IPS-20b (cell line): ENCODE data around the gene TRAK1.

ENCODE experiments used
- H3K27ac ChIP-seq: one replicate; pipeline ENCODE4 v1.5.1; 2013; ENCODE audit warnings: low read length
- H3K27me3 ChIP-seq: 2 replicates; pipeline ENCODE4 v1.6.1; 2013; ENCODE audit warnings: mild to moderate bottlenecking, low read length, inconsistent platforms; ENCODE audit not compliant: insufficient read depth
- H3K36me3 ChIP-seq: 2 replicates; pipeline ENCODE4 v1.6.1; 2013; ENCODE audit warnings: low read depth, mild to moderate bottlenecking, inconsistent platforms, low read length, moderate library complexity; ENCODE audit not compliant: insufficient read depth
- H3K4me1 ChIP-seq: 2 replicates; pipeline ENCODE4 v1.6.1; 2013; ENCODE audit warnings: mild to moderate bottlenecking, control low read depth, inconsistent platforms, low read length, moderate library complexity; ENCODE audit not compliant: insufficient read depth
- H3K4me3 ChIP-seq: 2 replicates; pipeline ENCODE4 v1.5.1; 2013; ENCODE audit warnings: mild to moderate bottlenecking, low read length, inconsistent platforms
- H3K9ac ChIP-seq: 2 replicates; pipeline ENCODE4 v1.6.1; 2013; ENCODE audit warnings: low read depth, mild to moderate bottlenecking, inconsistent platforms, low read length, moderate library complexity
- H3K9me3 ChIP-seq: 2 replicates; pipeline ENCODE4 v1.6.1; 2013; ENCODE audit warnings: mild to moderate bottlenecking, low read depth, low read length, inconsistent platforms; ENCODE audit not compliant: insufficient read depth

The TRAK1 gene

DNA sequence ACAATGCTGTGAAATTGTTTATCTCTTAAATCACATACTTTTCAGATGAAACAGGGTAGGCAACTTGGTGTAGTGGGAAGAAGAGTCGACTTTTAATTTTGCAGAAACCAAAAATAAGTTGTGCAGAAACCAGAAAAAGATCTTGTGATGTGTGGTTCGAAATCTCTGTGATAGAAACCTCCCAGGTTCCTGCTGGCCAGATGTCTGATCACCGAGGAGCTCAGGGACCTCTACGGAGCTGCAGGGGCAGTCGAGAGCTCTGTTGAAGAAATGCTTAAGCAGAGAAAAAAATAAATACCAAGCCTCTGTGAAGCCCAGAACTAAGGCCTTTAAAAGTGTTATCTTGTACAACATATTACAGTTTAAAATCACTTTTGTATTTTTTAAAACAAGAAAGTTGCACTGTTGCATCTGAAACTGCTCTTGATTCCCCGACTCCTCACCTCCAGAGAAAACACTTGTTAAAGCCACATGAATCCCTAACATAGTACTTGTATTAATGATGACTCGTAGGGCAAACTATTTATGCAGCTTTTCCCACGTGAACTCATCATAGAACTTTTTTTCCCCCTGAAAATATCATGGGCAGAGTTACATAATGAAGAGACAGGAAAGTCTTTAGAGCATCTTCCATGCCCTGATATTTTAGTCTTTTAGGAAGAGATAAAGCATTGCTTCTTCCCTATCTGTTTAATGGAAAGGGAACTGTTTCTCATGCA is 123.6 kb downstream of the TRAK1 start:
- Histone ChIP-seq H3K27ac (no peak overlapping the region), H3K9ac (no peak overlapping the region), H3K4me3 (no peak overlapping the region), H3K9me3 (no peaks in the 10 kb centered on the region), H3K27me3 (no peaks in the 10 kb centered on the region), H3K36me3 (peaks cover 39% of the 10 kb centered on the region), H3K4me1 (peaks cover 10% of the 10 kb centered on the region; the same call in 1 of the 2 replicates)

DNA sequence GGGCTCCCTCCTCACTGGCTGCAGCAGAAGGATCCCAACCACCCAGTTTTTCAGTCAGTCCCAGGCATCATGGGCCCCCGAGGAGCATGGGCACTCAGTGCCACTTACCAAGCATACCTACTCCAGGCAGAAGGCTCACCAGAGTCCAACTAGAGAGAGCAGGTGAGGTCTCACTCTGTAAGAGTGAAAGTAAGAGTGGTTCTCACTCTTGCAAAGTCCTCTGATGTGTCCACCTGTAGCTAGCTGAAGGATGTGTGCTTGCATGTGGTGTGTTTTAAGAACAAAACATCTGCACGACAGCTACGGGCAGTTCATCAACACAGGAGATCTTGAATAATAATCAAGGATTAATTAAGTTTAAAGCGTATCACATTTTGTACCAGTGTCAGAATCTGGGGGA is 125.1 kb downstream of the TRAK1 start:
- Histone ChIP-seq H3K27me3 (no peaks in the 10 kb centered on the region), H3K4me3 (no peak overlapping the region), H3K36me3 (peaks cover 29% of the 10 kb centered on the region), H3K9ac (no peak overlapping the region), H3K27ac (no peak overlapping the region), H3K4me1 (peaks cover 10% of the 10 kb centered on the region; the same call in 1 of the 2 replicates), H3K9me3 (no peaks in the 10 kb centered on the region)

DNA sequence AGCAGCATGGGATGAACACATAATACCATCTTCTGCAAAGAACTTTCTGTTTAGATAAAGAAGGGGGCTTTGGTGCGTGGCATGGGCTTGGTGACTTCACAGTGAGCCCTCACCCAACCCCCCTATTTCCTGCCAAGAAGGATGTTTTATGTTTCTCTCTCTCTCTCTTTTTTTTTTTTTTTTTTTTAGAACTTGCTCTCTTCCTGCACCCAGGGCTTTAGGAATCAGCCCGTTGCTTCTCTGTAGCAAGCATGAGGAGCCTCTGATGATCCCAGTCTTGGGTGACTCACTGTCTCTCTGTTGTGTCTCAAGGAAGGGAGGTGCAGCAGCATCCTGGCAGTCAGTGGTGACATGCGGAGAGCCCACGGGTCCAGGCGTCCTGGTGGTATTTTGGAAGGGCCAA is 125.8 kb downstream of the TRAK1 start:
- no peaks in the 10 kb centered on the region for H3K9me3 ChIP-seq
- H3K27ac ChIP-seq: no peak overlapping the region
- no peak overlapping the region for H3K4me3 ChIP-seq
- H3K36me3 ChIP-seq: peaks cover 22% of the 10 kb centered on the region
- H3K9ac ChIP-seq: no peak overlapping the region
- H3K4me1 ChIP-seq: peaks cover 10% of the 10 kb centered on the region; the same call in 1 of the 2 replicates
- no peaks in the 10 kb centered on the region for H3K27me3 ChIP-seq

DNA sequence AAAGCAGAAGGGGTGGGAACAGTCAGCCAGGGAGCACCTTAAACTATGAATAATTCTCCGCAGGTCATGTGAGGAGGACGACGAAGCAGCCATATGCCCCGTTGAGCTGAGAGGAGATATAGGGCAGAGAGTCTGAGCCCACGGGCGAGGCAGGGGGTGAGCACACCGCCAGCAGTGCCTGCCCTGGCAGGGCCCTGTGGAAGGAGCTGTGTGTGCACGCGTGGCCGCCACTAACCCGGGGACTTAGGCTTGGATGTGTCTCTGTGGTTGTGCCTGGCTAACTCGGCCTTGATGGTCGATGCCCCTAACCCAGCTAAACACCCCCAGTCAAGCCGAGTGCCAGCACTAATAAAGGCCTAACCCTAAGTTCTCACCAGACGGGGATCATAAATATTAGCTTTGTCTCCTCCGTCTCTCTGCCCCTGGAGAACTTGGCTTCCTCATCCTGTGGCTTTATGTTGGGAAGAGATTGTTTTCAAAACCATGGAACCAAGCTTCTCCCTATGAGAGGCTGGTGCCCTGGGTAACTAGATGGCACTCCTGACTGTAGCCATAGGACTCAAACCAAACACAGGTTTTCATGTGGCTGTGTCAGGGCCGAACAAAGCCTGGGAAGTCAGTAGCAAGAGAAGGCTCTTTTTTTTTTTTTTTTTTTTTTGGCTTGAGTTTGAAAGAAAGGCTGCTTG is 129.4 kb downstream of the TRAK1 start:
- H3K27ac ChIP-seq: no peak overlapping the region
- H3K4me3 ChIP-seq: no peak overlapping the region
- H3K27me3 ChIP-seq: no peaks in the 10 kb centered on the region
- H3K4me1 ChIP-seq: no peaks in the 10 kb centered on the region
- H3K9me3 ChIP-seq: no peaks in the 10 kb centered on the region
- peaks cover 29% of the 10 kb centered on the region for H3K36me3 ChIP-seq
- no peak overlapping the region for H3K9ac ChIP-seq

DNA sequence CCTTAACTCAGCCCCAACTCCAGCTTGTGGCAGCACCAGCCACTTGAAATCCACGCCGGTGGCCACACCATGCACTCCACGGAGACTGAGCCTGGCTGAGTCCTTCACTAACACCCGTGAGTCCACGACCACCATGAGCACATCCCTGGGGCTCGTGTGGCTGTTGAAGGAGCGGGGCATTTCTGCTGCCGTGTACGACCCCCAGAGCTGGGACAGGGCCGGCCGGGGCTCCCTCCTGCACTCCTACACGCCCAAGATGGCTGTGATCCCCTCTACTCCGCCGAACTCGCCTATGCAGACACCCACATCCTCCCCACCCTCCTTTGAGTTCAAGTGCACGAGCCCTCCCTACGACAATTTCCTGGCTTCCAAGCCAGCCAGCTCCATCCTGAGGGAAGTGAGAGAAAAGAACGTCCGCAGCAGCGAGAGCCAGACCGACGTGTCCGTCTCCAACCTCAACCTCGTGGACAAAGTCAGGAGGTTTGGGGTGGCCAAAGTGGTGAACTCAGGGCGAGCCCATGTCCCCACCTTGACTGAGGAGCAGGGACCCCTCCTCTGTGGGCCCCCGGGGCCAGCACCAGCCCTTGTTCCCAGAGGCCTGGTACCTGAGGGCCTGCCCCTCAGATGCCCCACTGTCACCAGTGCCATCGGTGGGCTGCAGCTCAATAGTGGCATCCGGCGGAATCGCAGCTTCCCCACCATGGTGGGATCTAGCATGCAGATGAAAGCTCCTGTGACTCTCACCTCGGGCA is 132.0 kb downstream of the TRAK1 start:
- Histone ChIP-seq H3K9ac (no peak overlapping the region; the same call in 1 of the 2 replicates), H3K4me3 (no peak overlapping the region), H3K27me3 (no peaks in the 10 kb centered on the region), H3K4me1 (no peaks in the 10 kb centered on the region), H3K36me3 (peaks cover 29% of the 10 kb centered on the region), H3K9me3 (no peaks in the 10 kb centered on the region), H3K27ac (no peak overlapping the region)

DNA sequence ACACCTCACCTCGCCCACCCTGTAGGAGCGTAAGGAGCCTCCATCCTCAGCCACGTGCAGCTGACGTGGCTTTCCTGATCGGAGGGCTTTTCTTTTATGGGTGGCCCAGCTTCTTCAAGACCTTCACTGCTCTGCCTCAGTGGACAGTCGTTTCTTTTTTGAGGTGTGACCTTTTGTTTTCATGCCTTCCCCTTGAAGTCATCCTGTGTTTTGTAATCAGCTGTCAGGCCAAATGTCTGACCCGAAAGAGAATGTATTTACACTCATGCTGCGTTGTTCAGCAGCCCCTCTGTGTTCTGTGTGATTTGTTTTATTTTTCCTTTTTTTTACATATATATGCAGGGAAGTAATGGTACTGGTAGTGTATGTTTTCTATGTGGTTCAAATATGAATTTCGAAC is 133.0 kb downstream of the TRAK1 start:
- Histone ChIP-seq H3K4me3 (no peak overlapping the region), H3K9me3 (no peaks in the 10 kb centered on the region), H3K4me1 (no peaks in the 10 kb centered on the region), H3K36me3 (peaks cover 29% of the 10 kb centered on the region), H3K27me3 (no peaks in the 10 kb centered on the region), H3K9ac (no peak overlapping the region), H3K27ac (no peak overlapping the region)

DNA sequence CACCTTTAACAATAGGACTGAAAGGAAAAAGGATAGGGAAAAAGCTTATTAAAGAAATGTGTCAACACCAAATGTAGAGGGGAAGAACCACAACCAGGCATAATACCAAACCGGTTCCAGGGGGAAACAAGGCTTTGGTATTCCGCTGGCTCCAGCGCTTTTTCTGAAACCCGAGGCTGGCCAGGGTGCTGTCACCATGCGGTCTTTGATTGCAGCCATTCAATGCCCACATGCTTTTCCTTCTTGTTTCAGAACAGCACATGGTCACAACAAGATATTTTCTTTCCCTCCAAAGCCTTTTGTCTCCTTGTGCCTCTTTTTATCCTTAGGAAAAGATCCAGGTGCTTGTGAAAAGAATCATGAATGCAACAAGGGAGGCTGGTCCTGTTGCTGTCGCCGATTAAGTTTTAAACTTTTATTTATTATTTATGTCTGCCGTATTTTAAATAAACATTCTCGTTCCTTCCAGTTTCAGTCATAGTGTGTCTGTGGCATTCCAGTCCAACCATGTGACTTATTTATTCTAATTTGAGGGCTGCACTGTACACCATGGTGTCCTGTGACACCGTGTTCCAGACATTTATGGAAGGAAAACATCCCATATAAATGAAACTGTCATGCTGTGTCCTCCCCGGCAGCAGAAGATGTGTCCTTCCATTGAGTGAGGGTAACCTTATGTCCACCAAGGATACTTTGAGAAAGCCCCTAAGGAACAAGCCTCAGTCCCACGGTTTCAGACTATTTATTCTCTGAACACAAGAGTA is 133.7 kb downstream of the TRAK1 start:
- H3K9me3 ChIP-seq: no peaks in the 10 kb centered on the region
- H3K27me3 ChIP-seq: no peaks in the 10 kb centered on the region
- no peaks in the 10 kb centered on the region for H3K4me1 ChIP-seq
- no peak overlapping the region for H3K4me3 ChIP-seq
- H3K9ac ChIP-seq: no peak overlapping the region
- H3K27ac ChIP-seq: no peak overlapping the region
- peaks cover 29% of the 10 kb centered on the region for H3K36me3 ChIP-seq

DNA sequence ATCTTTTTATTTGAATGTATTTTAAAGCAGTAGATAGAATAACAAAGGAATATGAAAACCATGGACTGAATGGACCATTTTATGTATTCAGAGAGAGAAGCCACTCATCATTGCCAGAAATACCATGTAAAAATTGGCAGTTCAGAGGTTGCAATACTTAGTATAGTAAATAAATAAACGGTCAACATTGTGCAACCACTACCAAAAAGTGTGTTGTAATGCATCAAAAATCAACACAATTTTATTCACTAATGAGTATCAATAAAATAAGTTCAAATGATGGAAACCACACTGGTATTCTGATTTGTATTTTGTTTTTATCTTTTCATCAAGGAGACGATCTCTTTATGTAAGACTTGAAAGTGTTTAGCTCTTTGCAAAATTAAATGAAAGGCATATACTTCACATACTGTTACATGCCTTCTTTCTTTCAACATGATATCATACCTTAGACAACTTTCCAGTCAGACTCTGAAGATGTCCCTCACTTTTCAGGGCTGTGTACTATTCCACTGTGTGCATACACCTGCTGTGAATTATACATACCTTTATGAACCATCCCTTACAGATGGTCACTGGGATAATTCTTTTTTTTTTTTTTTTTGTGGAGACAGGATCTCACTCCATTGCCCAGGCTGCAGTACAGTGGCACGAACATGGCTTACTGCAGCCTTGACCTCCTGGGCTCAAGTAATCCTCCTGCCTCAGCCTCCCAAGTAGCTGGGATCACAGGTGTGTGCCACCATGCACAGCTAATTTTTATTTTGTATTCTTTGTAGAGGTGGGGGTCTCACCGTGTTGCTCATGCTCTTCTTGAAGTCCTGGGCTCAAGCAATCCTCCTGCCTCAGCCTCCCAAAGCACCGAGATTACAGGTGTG is 134.6 kb downstream of the TRAK1 start:
- Histone ChIP-seq H3K4me1 (no peaks in the 10 kb centered on the region), H3K9ac (no peak overlapping the region), H3K36me3 (peaks cover 24% of the 10 kb centered on the region), H3K9me3 (no peaks in the 10 kb centered on the region), H3K27ac (no peak overlapping the region), H3K27me3 (no peaks in the 10 kb centered on the region), H3K4me3 (no peak overlapping the region)

DNA sequence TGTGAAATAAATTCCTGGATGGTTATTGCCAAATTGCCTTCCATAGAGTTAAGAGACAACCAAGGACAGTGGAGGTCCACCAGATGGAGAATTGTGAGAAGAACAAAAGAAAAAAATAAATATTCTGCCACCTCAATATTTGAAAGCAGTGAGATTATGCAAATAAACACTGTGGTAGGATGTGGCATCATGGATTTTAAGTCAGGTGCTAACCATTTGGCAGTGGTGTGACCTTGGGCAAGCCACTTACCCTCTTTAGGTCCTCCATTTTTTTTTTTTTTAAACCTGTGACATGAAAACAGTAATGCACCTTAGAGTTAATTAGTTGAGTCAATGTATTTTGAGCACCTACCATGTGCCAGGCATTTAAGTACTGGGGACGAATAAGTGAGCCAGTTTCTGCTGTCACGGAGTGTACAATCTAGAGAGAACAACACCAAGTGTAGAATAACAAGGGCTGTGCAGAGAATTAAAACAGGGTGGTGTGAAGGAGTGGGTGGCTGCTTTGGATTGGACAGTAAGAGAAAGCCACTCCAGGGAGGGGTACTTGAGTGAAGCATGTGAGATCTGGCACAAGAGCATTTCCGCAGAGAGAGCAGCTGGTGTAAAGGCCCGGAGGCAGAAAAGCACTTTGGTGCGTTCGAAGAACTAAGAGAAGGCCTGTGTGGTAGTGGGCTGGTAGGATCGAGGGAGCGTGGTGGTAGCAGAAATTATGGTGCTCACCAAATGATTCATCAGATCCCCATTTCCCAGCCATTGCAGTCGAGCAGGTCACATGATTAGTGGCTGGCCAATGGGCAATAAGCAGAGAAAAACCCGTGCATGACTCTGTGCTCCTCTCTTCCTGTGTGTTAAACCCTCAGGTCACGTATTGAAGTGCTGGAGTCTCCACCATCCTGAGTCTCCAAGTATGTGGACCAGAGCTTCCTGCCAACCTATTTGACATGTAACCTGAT is 135.6 kb downstream of the TRAK1 start:
- H3K27me3 ChIP-seq: no peaks in the 10 kb centered on the region
- no peak overlapping the region for H3K4me3 ChIP-seq
- H3K27ac ChIP-seq: no peak overlapping the region
- H3K36me3 ChIP-seq: peaks cover 24% of the 10 kb centered on the region
- H3K9me3 ChIP-seq: no peaks in the 10 kb centered on the region
- no peaks in the 10 kb centered on the region for H3K4me1 ChIP-seq
- H3K9ac ChIP-seq: no peak overlapping the region

DNA sequence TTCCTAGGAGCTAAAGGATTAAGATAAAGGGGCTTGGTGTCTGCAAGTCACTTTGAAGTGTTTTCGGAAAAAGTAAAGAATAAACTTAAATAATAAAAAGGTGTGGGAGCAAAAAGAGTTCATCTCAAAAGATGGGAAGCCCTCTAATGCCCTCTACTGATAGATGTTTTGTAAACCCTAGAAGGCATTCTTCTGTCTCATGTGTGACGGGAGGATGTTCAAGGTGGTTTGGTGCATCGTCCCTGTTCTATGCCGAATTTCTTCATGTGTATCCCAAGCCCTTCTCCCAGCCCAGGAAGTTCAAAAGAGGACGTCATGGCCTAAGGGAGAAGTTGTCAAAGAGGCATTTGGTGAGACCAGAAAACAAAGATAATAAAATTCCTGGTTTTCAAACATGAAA is 137.6 kb downstream of the TRAK1 start:
- H3K27me3 ChIP-seq: no peaks in the 10 kb centered on the region
- H3K4me3 ChIP-seq: no peak overlapping the region
- H3K4me1 ChIP-seq: no peaks in the 10 kb centered on the region
- no peak overlapping the region for H3K27ac ChIP-seq
- no peaks in the 10 kb centered on the region for H3K9me3 ChIP-seq
- H3K36me3 ChIP-seq: peaks cover 8% of the 10 kb centered on the region
- H3K9ac ChIP-seq: no peak overlapping the region
